NCI-H748 (cell line): ENCODE data around the gene ADGRL3.

Experiments
- DNase-seq: peaks from one replicate; lab custom pipeline; 2025; ENCODE audit not compliant: unreplicated experiment; lab: John Stamatoyannopoulos, UW

The ADGRL3 gene

GRCh38 chr4:61468024-61468720 lies 268.0 kb downstream of the ADGRL3 start:
- DNase-seq = no peak

- DNase-seq = no peak
Observed at GRCh38 chr4:61473306-61473705, 273.2 kb downstream of the ADGRL3 start.

GRCh38 chr4:61478340-61478739 lies 278.2 kb downstream of the ADGRL3 start:
- DNase-seq = no peak

GRCh38 chr4:61485056-61485455 lies 284.9 kb downstream of the ADGRL3 start:
- no peak for DNase-seq

- DNase-seq = peak; percentile 9
Observed at GRCh38 chr4:61489927-61490326, 289.8 kb downstream of the ADGRL3 start.

DNA sequence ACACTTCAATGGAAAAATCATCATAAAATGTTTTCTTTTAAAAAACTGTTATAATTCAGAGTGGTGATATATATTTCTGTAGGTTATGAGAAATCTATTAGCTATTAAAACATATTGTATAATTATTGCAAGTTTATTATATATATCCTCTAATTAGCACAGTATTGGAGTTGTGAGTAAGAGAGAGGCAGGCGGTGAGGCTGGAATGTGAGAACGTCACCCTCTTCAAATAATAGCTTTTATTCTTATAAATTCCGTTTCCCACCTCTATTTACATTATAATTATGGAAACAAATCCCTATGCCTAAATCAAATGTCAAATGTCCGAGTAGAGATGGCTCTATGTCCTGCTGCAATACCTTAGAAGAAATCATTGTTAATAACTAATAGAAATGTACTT lies 292.9 kb downstream of the ADGRL3 start:
- DNase-seq = peak; percentile 75

DNA sequence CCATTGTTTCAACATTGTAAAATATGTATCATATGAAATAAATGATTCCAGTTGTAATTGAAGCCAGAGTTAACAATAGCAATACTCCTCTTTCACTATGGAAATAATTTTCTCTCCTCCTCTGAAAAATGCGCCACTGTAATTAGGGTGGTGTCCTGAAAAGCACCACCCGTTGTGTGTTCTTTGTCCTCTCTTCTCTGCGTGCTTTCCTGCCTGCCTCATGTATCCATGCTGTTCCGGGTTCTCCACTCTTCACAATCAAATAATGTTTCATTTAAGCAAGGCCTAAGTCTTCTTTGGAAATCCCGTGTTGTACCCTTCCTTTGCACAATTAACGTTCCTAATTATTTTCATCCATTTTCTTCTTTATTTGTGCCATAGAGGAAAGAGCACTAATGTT lies 293.3 kb downstream of the ADGRL3 start:
- peak; percentile 87 for DNase-seq

GRCh38 chr4:61500883-61501282 lies 300.8 kb downstream of the ADGRL3 start:
- DNase-seq = peak; percentile 6

DNA sequence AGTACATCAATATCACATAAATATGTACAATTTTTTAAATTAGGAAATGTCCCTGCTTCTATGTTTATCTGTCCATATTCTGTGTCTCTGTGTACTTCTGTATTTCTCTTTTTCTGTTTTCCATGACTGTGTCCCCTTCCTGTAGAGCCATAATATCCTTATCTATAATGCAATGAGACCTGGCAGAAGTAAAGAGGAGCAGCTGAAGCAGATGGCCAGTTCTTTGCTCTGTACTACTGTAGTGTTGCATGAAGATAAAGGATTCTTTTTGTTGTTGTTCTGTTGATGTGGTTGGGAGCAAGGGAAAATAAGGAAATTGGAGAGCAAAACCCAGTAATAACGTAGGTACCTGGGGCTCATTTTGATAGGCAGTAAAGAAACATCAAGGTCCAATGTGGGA lies 301.7 kb downstream of the ADGRL3 start:
- DNase-seq = no peak

GRCh38 chr4:61505773-61506685 lies 305.9 kb downstream of the ADGRL3 start:
- DNase-seq = no peak

- DNase-seq = no peak
Observed at GRCh38 chr4:61507091-61507490, 307.0 kb downstream of the ADGRL3 start.

GRCh38 chr4:61509721-61510241 lies 309.7 kb downstream of the ADGRL3 start:
- peak; percentile 38 for DNase-seq

- no peak for DNase-seq
Observed at GRCh38 chr4:61511716-61512488, 311.8 kb downstream of the ADGRL3 start.

DNA sequence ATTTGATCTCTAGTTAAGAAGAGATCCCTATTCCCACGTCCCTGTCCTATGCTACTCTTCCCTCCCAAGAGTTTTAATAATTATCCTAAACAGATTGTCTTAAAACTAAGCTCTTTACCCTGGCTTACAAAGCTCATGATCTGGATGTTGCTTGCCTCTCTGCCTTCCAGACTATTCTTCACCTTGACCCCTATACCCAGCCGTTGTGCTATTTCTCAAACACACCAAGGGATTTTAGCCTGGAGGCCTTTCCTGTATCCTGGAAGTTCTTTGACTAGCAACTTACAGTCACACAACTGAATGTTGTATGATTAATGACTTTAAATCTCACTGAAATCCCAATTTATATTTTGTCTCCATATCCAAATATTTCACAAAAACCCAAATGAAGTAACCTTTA lies 314.9 kb downstream of the ADGRL3 start:
- DNase-seq = no peak

DNA sequence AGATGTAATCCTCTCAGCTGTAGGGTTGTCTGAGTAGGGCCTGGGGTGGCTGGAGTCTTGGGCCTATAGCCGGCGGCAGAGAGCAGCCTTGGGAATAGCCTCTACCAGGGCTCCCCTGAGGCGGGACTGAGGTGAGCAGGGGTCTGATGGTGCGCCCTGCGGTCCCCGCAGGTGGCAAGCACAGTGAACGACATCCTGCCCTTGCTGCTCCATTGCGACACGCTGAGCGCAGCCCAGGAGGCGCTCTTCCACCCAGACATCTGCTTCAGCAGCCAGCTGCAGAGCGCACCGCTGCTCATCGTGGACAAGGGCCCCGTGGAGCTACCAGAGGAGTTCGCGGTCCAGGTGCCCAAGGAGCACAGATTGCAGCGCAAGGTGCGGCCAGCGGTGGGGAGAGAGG lies 317.0 kb downstream of the ADGRL3 start:
- no peak for DNase-seq

GRCh38 chr4:61520166-61520565 lies 320.0 kb downstream of the ADGRL3 start:
- no peak for DNase-seq

GRCh38 chr4:61520681-61521160 lies 320.6 kb downstream of the ADGRL3 start:
- DNase-seq = peak; percentile 55

- DNase-seq = no peak
Observed at GRCh38 chr4:61521451-61521850, 321.3 kb downstream of the ADGRL3 start.

DNA sequence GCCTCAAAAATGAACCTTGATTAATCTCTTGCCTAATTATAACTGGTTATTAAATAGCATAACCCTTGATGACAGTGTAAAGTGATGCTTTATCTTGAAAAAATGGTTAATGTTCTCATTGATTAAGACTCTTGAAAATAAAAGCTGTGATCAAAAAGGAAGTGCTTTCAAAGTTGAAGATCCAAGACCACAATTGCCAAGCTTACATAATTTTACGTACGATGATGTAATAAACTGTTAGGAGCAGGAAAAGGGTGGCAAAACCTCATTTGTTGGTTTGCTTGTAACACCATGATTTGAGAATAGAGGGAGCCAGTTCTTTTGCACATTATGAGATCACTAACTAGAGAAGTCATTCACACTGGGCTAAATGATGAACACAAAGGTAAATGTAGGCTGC lies 322.2 kb downstream of the ADGRL3 start:
- no peak for DNase-seq

DNA sequence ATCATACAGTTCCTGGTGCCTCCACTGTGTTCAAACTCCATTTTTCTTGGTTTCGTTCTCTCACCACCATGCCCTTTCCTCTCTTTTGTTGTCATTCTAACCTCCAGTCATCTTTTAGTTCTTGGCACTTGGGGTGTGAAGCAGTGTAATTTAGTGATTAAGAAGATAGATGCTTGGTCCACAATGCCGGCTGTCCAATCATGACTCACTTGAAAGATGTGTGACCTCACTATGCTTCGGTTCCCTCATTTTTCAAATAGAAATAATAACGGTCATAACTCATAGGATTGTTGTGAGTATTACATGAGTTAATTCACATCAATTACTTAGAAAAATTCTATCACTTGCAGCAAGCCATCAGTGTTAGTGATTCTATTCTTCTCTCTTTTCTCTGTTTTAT lies 327.8 kb downstream of the ADGRL3 start:
- no peak for DNase-seq

- no peak for DNase-seq
Observed at GRCh38 chr4:61528595-61528994, 328.5 kb downstream of the ADGRL3 start.
